HG03159 (cell line): ENCODE measurements around the gene KPNA2.
A peak's percentile ranks its signal among the peaks of the same experiment; 100 is the strongest.
"Not testable (repeated sequence)": the region's sequence is repeated elsewhere in the genome, so short reads cannot be mapped to it uniquely, and the experiment has no call there.

Source experiments
- ATAC-seq: cut with Tn5 transposase; IDR thresholded peaks from one replicate; pipeline ENCODE4 v1.9.1; 2021; ENCODE audit warnings: mild to moderate bottlenecking, moderate library complexity; ENCODE audit not compliant: unreplicated experiment

Gene KPNA2

DNA sequence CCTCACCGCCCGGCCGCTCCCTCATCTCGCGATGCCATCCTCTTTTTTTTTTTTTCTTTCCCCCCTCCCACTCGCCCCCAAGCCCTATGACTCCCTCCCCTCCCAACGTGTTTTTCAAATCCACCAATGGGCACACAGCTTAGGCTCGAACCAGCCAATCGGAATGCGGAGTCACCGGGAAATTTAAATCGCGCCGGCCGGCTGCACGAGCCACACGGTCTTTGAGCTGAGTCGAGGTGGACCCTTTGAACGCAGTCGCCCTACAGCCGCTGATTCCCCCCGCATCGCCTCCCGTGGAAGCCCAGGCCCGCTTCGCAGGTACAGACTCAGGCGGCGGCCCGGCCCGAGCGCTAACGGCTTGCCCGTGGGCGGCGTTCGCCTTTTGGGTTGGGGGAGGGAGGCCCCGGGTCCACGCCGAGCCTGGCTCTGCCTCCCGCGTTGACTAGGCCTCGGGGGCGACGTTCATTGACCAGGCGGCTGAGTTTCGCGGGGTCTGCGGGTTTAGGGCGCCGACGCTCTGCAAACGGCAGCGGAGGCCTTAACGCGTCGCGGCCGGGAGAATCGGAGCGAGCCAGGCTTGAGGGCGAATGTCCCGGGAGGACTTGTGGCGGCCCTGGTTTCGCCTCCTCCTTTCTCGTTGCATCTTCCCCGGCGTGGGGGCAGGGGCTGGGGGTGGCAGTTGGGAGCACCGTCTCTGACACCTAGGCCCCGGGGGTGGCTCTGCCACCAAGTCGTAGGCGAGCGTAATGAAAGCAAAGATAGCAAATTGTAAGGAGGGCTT lies at the start of gene KPNA2:
TSS of gene KPNA2 (plus strand) at position 213 of the 781 bp plus-strand sequence. CDS start 1,398 bp downstream, outside the sequence.
- ATAC-seq: peak; percentile 86

DNA sequence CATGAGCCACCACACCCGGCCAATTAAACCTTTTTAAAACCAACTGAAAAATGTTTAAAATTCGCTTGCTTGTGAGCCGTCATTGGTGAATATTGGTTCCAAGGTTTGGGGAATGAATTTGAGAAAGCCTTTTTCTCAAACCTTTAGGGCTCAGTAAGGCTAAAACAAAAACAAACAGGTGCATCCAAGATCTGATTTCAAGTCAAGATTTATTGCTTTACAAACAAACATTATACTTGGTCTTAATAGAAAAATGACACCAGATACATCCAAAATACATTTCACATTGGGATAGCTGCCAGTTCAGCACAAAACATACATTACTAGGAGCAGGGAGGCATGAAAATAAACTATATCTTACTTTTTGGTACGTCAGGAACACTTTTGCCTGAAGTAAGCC lies 44.6 kb upstream of the KPNA2 start:
- ATAC-seq: no peak

- no peak for ATAC-seq
Measured at GRCh38 chr17:67992548-67993152, 42.9 kb upstream of the KPNA2 start.

GRCh38 chr17:67993153-67993997 lies 42.2 kb upstream of the KPNA2 start:
- ATAC-seq: peak; percentile 66

DNA sequence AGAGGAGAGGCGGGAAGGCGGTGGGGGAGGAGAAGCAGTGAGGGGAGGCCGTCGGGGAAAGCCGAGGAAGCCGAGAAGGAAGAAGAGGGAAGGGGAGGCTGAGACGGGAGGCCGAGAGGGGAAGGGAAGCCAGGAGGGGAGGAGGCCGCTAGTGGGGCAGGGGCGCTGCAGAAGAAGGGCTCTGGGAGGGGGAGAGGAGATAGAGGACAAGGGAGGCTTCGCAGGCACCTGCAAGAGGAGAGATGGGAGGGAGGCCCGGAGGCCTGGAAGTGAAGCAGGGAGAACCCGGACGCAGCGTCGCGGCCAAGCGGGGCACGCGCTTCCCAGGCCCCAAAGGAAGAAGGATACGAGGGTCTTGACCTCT lies 41.6 kb upstream of the KPNA2 start:
- no peak for ATAC-seq

DNA sequence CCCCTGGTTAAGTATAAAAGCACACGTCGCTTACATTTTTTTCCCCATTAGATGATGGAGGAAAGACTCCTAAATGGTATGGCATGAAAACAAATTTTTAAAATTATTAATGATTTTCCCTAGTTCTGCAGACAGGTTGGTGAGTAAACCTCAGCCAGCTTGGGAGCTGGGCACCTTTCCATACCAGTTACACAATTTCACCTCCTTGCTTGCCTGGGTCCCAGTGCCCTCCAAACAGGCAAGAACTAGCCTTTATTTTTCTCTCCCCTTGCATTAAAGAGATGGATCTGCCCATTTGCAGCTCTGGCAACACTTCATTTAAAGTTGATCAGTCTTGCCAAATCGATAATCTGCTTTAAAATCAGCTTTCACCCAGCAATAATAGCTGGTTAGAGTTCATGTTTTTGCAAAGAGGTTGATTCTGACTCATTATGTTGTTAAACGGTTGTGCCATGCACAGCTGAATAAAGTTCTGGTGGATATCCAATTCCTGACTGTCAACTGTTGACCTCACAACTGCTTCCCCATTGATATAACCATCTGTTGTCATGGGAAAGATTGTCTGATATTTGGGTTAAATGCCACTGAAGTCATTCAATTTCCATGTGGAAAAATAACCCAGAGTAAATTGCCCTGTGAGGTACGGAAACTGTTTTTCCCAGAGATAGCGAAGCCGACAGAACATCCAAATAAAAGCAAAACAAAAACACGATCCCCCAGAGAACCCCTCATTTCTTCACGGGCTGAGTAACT lies 40.5 kb upstream of the KPNA2 start:
- no peak for ATAC-seq

- ATAC-seq: no peak
Measured at GRCh38 chr17:67995570-67996263, 39.8 kb upstream of the KPNA2 start.

DNA sequence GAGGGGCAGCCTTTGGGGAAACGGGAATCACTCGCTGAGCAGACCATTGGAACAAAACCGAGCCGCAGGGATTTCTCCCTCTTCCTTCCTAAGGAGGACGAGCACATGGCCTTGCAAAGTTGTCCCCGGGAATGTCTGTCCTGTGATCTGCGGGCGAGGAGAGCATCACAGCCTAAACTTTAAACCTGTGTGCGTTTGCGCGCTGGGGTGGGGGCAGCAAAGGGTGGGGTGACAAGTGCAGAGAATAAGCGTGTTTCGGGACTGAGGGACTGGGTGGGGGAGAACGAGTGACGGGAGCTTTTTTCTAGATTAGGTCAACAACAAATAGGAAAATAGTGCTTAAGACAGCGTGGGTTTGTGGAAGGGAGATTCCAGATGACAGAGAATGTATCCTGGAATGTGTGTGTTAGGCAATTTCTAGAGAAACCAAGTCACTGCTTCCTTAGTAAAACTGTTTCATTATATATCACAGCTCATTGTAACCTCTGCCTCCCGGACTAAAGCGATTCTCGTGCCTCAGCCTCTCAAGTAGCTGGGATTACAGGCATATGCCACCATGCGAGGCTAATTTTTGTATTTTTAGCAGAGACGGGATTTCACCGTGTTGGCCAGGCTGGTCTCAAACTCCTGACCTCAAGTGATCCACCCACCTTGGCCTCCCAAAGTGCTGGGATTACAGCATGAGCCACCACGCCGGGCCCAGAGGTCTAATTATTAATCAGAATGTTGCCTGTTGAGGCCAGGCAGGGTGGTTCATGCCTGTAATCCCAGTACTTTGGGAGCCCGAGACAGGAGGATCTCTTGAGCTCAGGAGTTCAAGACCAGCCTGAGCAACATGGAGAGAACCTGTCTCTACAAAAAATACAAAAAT lies 39.0 kb upstream of the KPNA2 start, which contains the start of gene C17orf58:
TSS of gene C17orf58 (minus strand) at position 169 of the 871 bp plus-strand sequence. CDS start 271 bp downstream, outside the sequence.
- ATAC-seq: not testable (repeated sequence)

DNA sequence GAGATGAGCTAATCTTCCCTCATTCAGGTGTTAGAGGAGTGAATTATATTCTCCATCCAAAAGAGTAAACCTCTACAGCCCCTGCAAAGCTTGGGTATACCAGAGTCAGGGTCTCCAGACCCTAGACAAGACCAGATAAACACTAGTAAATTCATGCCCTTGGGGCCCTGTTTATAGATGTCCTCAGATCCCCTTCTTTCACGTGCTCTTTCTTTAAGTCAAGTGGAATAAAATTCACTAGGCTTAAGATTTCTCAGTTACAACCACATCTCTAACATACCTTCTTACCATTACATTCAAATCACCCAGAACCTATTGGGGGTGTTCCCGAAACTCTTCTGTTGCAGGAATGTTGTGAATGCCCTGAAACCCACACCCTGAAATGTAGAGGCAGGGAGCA lies 37.1 kb upstream of the KPNA2 start:
- no peak for ATAC-seq

DNA sequence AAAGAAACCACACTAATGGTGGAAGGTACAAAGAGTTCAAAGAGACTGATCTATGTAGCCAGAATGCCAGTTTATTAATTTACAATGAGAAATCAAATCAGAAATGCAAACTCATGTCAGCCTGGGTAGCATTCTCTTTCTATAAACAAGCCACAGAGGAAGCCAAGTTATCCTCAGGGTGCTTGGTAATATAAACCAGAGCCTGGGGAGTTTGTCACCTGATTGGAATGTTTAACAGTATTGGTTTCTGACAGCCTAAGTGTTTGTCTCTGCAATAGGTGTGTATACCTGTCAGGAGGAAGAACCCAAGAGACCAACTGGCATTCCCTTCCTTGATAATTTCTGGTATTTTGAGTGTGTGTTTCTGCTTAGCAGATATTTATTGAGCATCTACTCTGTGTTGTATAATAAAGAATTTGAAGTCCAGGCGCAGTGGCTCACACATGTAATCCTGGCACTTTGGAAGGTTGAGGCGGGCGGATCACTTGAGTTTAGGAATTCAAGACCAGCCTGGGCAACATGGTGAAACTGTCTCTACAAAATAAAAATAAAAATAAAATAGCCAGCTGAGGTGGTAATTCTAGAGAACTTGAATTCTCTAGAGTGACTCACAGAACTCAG lies 36.1 kb upstream of the KPNA2 start:
- ATAC-seq: no peak

DNA sequence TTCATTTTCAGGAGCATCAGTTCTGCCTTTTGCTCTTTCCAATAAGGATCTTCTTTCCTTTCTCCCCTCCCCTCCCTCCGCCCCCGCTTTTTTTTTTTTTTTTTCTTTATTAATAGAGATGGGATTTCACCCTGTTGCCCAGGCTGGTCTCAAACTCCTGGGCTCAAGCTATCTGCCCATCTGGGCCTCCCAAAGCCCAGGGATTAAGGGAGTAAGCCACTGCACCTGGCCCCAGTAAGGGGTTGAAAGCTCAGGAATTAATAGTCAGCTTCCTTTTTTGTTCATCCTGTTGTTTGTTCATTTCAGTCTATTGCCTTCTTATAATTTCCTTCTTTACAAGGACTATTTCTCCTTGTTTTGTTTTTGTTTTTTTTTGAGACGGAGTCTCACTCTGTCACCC lies 31.3 kb upstream of the KPNA2 start:
- no peak for ATAC-seq

DNA sequence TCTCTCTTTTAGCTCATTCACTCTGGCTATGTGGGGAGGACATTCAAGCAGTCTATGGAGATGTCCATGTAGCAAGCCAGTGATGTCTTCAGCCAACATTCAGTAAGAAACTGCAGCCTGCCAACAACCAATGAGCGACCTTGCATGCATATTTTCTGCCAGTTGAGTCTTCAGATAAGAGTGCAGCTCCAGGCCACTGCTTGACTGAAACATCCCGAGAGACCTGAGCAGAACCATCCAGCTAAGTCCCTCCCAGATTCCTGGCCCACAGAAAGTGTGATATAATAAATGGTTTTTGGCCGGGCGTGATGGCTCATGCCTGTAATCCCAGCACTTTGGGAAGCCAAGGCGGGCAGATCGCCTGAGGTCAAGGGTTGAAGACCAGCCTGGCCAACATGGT lies 28.7 kb upstream of the KPNA2 start:
- no peak for ATAC-seq

- peak; percentile 50 for ATAC-seq
Measured at GRCh38 chr17:68011199-68011665, 24.3 kb upstream of the KPNA2 start.

DNA sequence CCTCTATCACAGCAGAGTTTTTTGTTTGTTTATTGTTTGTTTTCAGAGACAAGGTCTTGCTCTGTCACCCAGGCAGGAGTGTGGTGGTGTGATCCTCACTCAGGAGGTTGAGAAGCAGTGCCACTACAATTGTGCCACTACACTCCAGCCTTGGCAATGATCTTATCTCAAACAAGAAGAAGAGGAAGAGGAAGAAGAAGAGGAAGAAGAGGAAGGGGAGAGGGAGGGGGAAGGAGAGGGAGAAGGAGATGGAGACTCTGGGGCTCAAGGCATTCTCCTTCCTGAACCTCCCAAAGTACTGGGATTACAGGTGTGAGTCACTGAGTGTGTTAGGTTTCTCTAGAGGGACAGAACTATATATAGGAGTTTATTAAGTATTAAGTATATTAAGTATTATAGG lies 22.1 kb upstream of the KPNA2 start:
- no peak for ATAC-seq

- ATAC-seq: no peak
Measured at GRCh38 chr17:68015081-68015723, 20.3 kb upstream of the KPNA2 start.

DNA sequence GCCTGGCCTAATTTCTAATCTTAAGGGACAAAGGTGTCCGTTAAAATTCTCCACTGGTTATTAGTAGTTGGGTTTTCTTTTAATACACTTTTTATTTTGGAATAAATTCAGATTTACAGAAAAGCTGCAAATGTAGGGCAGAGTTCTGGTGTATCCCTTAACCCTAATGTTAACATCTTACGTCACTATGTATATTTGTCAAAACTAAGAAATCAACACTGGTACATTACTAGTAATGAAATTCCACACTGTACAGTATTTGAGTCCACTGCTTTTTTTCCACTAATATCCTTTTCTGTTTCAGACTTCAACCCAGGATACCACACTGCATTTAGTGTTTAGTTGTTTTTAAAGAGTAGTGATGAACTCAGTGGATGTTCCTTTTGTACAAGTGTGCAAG lies 18.7 kb upstream of the KPNA2 start:
- no peak for ATAC-seq

DNA sequence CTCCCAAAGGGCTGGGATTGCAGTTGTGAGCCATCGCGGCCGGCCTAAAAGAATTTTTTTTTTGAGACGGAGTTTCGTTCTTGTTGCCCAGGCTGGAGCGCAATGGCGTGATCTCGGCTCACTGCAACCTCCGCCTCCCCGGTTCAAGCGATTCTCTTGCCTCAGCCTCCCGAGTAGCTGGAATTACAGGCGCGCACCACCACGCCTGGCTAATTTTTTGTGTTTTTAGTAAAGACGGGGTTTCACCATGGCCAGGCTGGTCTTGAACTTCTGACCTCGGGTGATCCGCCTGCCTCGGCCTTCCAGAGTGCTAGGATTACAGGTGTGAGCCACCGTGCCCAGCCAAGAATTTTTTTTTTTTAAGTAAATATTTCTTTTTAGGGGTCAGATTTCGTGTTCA lies 17.0 kb upstream of the KPNA2 start:
- ATAC-seq: not testable (repeated sequence)

- no peak for ATAC-seq
Measured at GRCh38 chr17:68019336-68019674, 16.2 kb upstream of the KPNA2 start.
